GM23338 (cell line): ENCODE measurements around the gene ISCU. TPM values are rescaled to one million over a fixed set of nuclear protein-coding genes. Genes with fewer than 3 reads are reported as not detected.

ENCODE experiments used
- ATAC-seq: fragments of 200-7000 bp; cut with Tn5 transposase; 3 replicates; pipeline ENCODE4 v1.9.1; 2020
- DNase-seq: peaks from one replicate; pipeline ENCODE4 v3.0.0-alpha.2; 2015; ENCODE audit warnings: low spot score
- H2AFZ ChIP-seq: fragments of 200-600 bp; sonication (generic); 2 replicates; pipeline ENCODE4 v1.8.0; 2016; ENCODE audit warnings: antibody characterized with exemption, mild to moderate bottlenecking, moderate library complexity
- H3F3A ChIP-seq: fragments of 200-600 bp; sonication (generic); replicated peaks from 2 replicates; pipeline ENCODE4 v1.8.0; 2017; ENCODE audit warnings: antibody characterized with exemption, mixed run types, low read depth
- H3K27ac ChIP-seq: fragments of 200-600 bp; sonication (generic); 2 replicates; pipeline ENCODE4 v1.6.1; 2016; ENCODE audit warnings: low read depth
- H3K27me3 ChIP-seq: fragments of 200-600 bp; sonication (generic); 2 replicates; pipeline ENCODE4 v1.8.0; 2016; ENCODE audit warnings: mild to moderate bottlenecking, mixed run types, moderate library complexity; ENCODE audit not compliant: insufficient read depth
- H3K36me3 ChIP-seq: fragments of 200-600 bp; sonication (generic); 2 replicates; pipeline ENCODE4 v1.8.0; 2016; ENCODE audit warnings: mild to moderate bottlenecking; ENCODE audit not compliant: insufficient read depth
- H3K4me1 ChIP-seq: fragments of 200-600 bp; sonication (generic); 2 replicates; pipeline ENCODE4 v1.8.0; 2016; ENCODE audit warnings: mild to moderate bottlenecking, moderate library complexity; ENCODE audit not compliant: insufficient read depth
- H3K4me2 ChIP-seq: fragments of 200-600 bp; sonication (generic); 2 replicates; pipeline ENCODE4 v1.7.1; 2017; ENCODE audit warnings: mixed run types
- H3K4me3 ChIP-seq: fragments of 200-600 bp; sonication (generic); 2 replicates; pipeline ENCODE4 v1.6.1; 2016; ENCODE audit warnings: mixed run types
- H3K79me2 ChIP-seq: fragments of 200-600 bp; sonication (generic); replicated peaks from 2 replicates; pipeline ENCODE4 v1.8.0; 2017; ENCODE audit warnings: mild to moderate bottlenecking; ENCODE audit not compliant: insufficient read depth
- H3K9me2 ChIP-seq: fragments of 200-600 bp; sonication (generic); 2 replicates; pipeline ENCODE4 v1.8.0; 2017; ENCODE audit not compliant: insufficient read depth
- H4K20me1 ChIP-seq: fragments of 200-600 bp; sonication (generic); replicated peaks from 2 replicates; pipeline ENCODE4 v1.8.0; 2017; ENCODE audit warnings: mild to moderate bottlenecking; ENCODE audit not compliant: insufficient read depth
- H3K27ac Mint-ChIP-seq: 2 replicates; pipeline ENCODE4 v1.8.0; 2020; ENCODE audit warnings: inconsistent platforms, mild to moderate bottlenecking, moderate library complexity, mixed read lengths
- H3K27me3 Mint-ChIP-seq: 3 replicates; pipeline ENCODE4 v1.8.0; 2022; ENCODE audit warnings: low read depth, mild to moderate bottlenecking, moderate library complexity, mixed read lengths, inconsistent platforms; ENCODE audit not compliant: insufficient read depth, poor library complexity
- H3K36me3 Mint-ChIP-seq: 3 replicates; pipeline ENCODE4 v1.8.0; 2021; ENCODE audit warnings: low read depth, mild to moderate bottlenecking, inconsistent platforms, moderate library complexity, mixed read lengths
- H3K4me1 Mint-ChIP-seq: 3 replicates; pipeline ENCODE4 v1.8.0; 2020; ENCODE audit warnings: mild to moderate bottlenecking, inconsistent platforms, mixed read lengths
- H3K4me3 Mint-ChIP-seq: 3 replicates; pipeline ENCODE4 v1.8.0; 2021; ENCODE audit warnings: moderate library complexity, mild to moderate bottlenecking, inconsistent platforms, mixed read lengths
- H3K9me3 Mint-ChIP-seq: 3 replicates; pipeline ENCODE4 v1.8.0; 2020; ENCODE audit warnings: moderate library complexity, mild to moderate bottlenecking, inconsistent platforms, mixed read lengths
- CTCF ChIP-seq, 2 experiments: fragments of 200-600 bp in 1 of 2; sonication (generic) in 1 of 2; conservative IDR thresholded peaks; 2 replicates each; pipeline versions ENCODE4 v1.5.1 to v1.6.1; 2016 to 2017; ENCODE audit warnings: antibody characterized with exemption in 2 of 2, low read depth in 2 of 2, mild to moderate bottlenecking in 2 of 2, moderate library complexity in 1 of 2
- ETS1 ChIP-seq: IDR thresholded peaks from 2 replicates; pipeline ENCODE4 v1.6.1; 2016; ENCODE audit warnings: antibody characterized with exemption
- EZH2 ChIP-seq: fragments of 200-600 bp; sonication (generic); IDR thresholded peaks from one replicate; pipeline ENCODE4 v1.8.0; 2017; ENCODE audit warnings: antibody characterized with exemption, mild to moderate bottlenecking, low read depth; ENCODE audit not compliant: unreplicated experiment
- EZH2phosphoT487 ChIP-seq: fragments of 200-600 bp; sonication (generic); IDR thresholded peaks from one replicate; pipeline ENCODE4 v1.8.1; 2018; ENCODE audit warnings: antibody characterized with exemption; ENCODE audit not compliant: unreplicated experiment
- JUNB ChIP-seq: IDR thresholded peaks from one replicate; pipeline ENCODE4 v1.6.1; 2016; ENCODE audit warnings: antibody characterized with exemption; ENCODE audit not compliant: unreplicated experiment
- POLR2AphosphoS5 ChIP-seq: IDR thresholded peaks from 2 replicates; pipeline ENCODE4 v1.6.1; 2016; ENCODE audit warnings: antibody characterized with exemption, low read depth
- ZNF114 ChIP-seq: fragments of 250-450 bp; sonication (Bioruptor Pico); IDR thresholded peaks from 2 replicates; pipeline ENCODE4 v1.5.0; 2020; ENCODE audit warnings: mild to moderate bottlenecking, moderate library complexity
- polyA plus RNA-seq: library from polyadenylated mRNA; unstranded; fragments of >200 nt; fragmentation: Nextera tagmentation; extraction: Ambion mirVana; gene quantifications from 2 replicates; pipeline ENCODE4 v1.2.1, GENCODE V29; 2016
- total RNA-seq: library from RNA; depleted of rRNA; stranded (reverse); fragments of >200 nt; shearing (Covaris generic); gene quantifications from 2 replicates; pipeline ENCODE4 v1.2.3, GENCODE V29; 2014
- TF ChIP-seq, protein P1 (sequence below): IDR thresholded peaks from one replicate; pipeline ENCODE4 v1.6.1; 2018; ENCODE audit warnings: antibody characterized with exemption; ENCODE audit not compliant: unreplicated experiment

Gene ISCU
- total and polyA plus RNA-seq, 2 experiments from 2014 or later: 123 to 129 TPM

- TF ChIP-seq EZH2phosphoT487: no peak
- TF ChIP-seq JUNB: no peak
- TF ChIP-seq EZH2: no peak
Observed at GRCh38 chr12:108518716-108519496, 43.5 kb upstream of the ISCU start (continued).

DNA sequence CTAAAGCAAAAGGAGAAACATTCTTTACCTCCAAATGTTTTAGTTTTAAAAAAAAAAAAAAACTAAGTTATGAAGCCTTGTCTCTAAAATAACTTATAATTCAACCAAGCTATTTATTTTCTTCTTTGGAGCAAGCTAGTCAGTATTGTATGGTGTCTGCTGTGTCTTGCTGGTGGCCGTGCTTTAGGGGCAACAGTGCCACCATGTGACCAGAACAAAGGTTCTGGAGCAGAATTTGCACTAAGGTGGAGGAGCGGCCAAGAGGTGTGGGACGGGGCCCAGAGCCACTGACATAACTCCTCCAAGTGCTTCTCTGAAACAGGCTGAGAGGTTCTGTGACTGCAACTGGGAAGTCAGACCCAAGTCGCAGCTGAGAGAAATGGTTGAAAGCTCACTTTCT lies 42.8 kb upstream of the ISCU start:
- peaks cover 73% of the 10 kb centered on the region for H3K36me3 Mint-ChIP-seq
- H3K4me1 ChIP-seq: peaks cover 10% of the 10 kb centered on the region; the same call in 1 of the 2 replicates
- H3K4me3 Mint-ChIP-seq: no peak overlapping the region
- no peak for TF ChIP-seq JUNB
- peak; percentile 37 to 59; a peak in 3 of 4 replicates for TF ChIP-seq CTCF (conservative IDR thresholded peaks at IDR 0.05; ENCODE audit: low read depth in 2 of 2)
- ATAC-seq: peak; percentile 4; the same call in 1 of the 3 replicates
- H3K9me2 ChIP-seq: no peaks in the 10 kb centered on the region
- peaks cover 19% of the 10 kb centered on the region for H4K20me1 ChIP-seq
- H3K9me3 Mint-ChIP-seq: peaks cover under 1% of the 10 kb centered on the region; the same call in 1 of the 3 replicates
- no peak overlapping the region for H2AFZ ChIP-seq
- no peak overlapping the region for H3K27ac ChIP-seq
- no peak overlapping the region for H3K4me3 ChIP-seq
- H3K27me3 ChIP-seq: no peaks in the 10 kb centered on the region
- H3F3A ChIP-seq: 0 out of 2 replicates have a peak, but pooled peaks cover 18% of the 10 kb centered on the region
- peak; percentile 47 for DNase-seq
- peaks cover 6% of the 10 kb centered on the region; the same call in 1 of the 2 replicates for H3K79me2 ChIP-seq
- no peak overlapping the region for H3K4me2 ChIP-seq
- H3K27me3 Mint-ChIP-seq: peaks cover 16% of the 10 kb centered on the region
- peaks cover 47% of the 10 kb centered on the region for H3K36me3 ChIP-seq
- peaks cover 11% of the 10 kb centered on the region; the same call in 2 of the 3 replicates for H3K4me1 Mint-ChIP-seq
- H3K27ac Mint-ChIP-seq: peak overlapping the region; percentile 86; the same call in 1 of the 2 replicates

- Mint-ChIP-seq H3K27ac (no peak overlapping the region), H3K27me3 (peaks cover 3% of the 10 kb centered on the region), H3K4me3 (no peak overlapping the region), H3K4me1 (no peaks in the 10 kb centered on the region), H3K9me3 (no peaks in the 10 kb centered on the region), H3K36me3 (peaks cover 99% of the 10 kb centered on the region)
- H3F3A ChIP-seq: 0 out of 2 replicates have a peak, but pooled peaks cover 14% of the 10 kb centered on the region
- DNase-seq: no peak
- no peaks in the 10 kb centered on the region for H3K4me1 ChIP-seq
- H3K27me3 ChIP-seq: no peaks in the 10 kb centered on the region
- H3K27ac ChIP-seq: no peak overlapping the region
- H3K9me2 ChIP-seq: no peaks in the 10 kb centered on the region
- H3K4me3 ChIP-seq: no peak overlapping the region
- no peak for ATAC-seq
- no peak overlapping the region for H2AFZ ChIP-seq
- peaks cover 74% of the 10 kb centered on the region for H3K36me3 ChIP-seq
- peaks cover 19% of the 10 kb centered on the region for H4K20me1 ChIP-seq
- H3K4me2 ChIP-seq: no peak overlapping the region
- peaks cover 6% of the 10 kb centered on the region for H3K79me2 ChIP-seq
- no peak for TF ChIP-seq ETS1
- TF ChIP-seq, protein P1, sequence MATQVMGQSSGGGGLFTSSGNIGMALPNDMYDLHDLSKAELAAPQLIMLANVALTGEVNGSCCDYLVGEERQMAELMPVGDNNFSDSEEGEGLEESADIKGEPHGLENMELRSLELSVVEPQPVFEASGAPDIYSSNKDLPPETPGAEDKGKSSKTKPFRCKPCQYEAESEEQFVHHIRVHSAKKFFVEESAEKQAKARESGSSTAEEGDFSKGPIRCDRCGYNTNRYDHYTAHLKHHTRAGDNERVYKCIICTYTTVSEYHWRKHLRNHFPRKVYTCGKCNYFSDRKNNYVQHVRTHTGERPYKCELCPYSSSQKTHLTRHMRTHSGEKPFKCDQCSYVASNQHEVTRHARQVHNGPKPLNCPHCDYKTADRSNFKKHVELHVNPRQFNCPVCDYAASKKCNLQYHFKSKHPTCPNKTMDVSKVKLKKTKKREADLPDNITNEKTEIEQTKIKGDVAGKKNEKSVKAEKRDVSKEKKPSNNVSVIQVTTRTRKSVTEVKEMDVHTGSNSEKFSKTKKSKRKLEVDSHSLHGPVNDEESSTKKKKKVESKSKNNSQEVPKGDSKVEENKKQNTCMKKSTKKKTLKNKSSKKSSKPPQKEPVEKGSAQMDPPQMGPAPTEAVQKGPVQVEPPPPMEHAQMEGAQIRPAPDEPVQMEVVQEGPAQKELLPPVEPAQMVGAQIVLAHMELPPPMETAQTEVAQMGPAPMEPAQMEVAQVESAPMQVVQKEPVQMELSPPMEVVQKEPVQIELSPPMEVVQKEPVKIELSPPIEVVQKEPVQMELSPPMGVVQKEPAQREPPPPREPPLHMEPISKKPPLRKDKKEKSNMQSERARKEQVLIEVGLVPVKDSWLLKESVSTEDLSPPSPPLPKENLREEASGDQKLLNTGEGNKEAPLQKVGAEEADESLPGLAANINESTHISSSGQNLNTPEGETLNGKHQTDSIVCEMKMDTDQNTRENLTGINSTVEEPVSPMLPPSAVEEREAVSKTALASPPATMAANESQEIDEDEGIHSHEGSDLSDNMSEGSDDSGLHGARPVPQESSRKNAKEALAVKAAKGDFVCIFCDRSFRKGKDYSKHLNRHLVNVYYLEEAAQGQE: no peak
- TF ChIP-seq EZH2phosphoT487: no peak
- no peak for TF ChIP-seq ZNF114
- TF ChIP-seq POLR2AphosphoS5: no peak
Observed at GRCh38 chr12:108523365-108523764, 39.0 kb upstream of the ISCU start.
